Endometrial microvascular endothelial cells (primary cell): ENCODE data around the gene KRTAP11-1. TPM values are rescaled to one million over a fixed set of nuclear protein-coding genes. Genes with fewer than 3 reads are reported as not detected.

Experiments
- in situ Hi-C: cut with HindIII; loops from 2 replicates; pipeline ENCODE4 v1.10.0; 2017; ENCODE audit warnings: low sequenced_read_pairs, low pct_unique_long_range_greater_than_20kb; ENCODE audit errors: inconsistent ontology term
- total RNA-seq: library from RNA; depleted of rRNA; stranded (reverse); fragments of >200 nt; gene quantifications from one replicate; pipeline ENCODE4 v1.2.3, GENCODE V29; 2015; ENCODE audit errors: inconsistent ontology term

Gene KRTAP11-1, protein sequence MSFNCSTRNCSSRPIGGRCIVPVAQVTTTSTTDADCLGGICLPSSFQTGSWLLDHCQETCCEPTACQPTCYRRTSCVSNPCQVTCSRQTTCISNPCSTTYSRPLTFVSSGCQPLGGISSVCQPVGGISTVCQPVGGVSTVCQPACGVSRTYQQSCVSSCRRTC
- total RNA-seq = not detected

- in situ Hi-C loops = no loop called here
Observed at GRCh38 chr21:30881480-30881879, at the start of gene KRTAP11-1. Gene KRTAP11-1, minus strand, starts transcription at chr21:30881580. Its CDS starts 56 bp downstream, at chr21:30881524.

DNA sequence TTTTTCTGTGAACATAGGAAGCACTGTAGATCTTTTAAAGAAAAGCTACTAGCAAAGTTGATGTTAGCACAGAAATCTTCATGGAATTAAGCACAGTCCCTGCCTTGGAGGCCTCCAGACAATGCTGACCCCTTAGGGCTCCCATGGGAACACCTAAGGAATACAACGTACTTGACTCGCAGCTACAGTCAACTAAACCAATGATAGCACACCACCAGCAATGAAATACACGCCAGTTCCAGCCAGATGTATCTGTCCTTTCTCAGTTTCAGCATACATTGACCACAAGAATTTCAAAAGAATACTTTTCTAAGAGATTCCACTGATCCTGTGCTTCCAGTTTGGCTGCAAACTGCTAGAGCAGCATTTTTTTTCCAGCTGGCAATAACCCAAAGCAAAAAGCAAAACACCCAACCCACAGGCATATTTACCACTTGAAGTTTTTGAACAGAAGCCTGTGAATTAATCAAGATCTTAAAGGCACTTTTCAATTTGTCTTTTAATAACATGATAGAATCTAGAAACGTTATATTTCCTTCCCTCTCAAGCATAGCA, 42.8 kb upstream of the KRTAP11-1 start:
- in situ Hi-C loops = no loop called here

DNA sequence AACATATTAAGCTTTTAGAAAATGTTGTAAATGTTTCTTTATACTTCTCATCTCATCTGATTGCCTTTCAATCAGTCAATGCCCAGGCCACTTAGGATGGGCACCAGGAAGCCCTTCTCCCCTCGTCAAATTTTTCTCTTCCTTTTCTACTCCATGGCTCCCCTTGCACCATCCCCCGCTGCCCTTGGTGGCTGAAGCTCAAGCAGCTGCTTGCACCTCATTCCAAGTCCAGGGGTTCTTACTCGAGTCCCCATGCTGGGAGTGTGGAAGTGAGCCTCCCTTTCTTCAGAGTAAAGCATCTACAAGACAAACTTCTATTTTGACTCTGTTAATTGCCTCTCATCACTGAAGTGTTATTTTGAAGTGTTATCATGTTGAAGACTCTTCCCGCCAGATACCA, 39.7 kb upstream of the KRTAP11-1 start:
- in situ Hi-C loops = no loop called here

- in situ Hi-C loops = no loop called here
Observed at GRCh38 chr21:30917557-30917956, 36.2 kb upstream of the KRTAP11-1 start.

DNA sequence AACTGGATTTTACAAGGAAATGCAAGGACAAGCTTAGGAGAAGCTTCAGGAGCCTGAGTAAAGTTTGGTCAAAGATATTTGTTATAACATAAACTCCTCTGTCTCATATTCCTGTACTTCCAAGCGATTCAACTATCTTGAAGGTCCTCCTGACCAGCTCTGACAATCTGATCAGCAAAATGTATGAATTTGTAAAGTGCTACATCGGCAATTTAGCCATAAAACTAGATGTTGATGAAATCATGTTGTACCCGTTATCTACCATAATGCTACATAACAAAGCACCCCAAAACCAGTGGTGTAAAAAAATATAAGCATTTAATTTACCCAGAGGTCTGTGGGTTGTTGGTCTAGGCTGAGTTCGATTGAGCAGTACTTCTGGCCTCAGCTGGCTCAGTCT, 19.5 kb upstream of the KRTAP11-1 start:
- in situ Hi-C loops = no loop called here

DNA sequence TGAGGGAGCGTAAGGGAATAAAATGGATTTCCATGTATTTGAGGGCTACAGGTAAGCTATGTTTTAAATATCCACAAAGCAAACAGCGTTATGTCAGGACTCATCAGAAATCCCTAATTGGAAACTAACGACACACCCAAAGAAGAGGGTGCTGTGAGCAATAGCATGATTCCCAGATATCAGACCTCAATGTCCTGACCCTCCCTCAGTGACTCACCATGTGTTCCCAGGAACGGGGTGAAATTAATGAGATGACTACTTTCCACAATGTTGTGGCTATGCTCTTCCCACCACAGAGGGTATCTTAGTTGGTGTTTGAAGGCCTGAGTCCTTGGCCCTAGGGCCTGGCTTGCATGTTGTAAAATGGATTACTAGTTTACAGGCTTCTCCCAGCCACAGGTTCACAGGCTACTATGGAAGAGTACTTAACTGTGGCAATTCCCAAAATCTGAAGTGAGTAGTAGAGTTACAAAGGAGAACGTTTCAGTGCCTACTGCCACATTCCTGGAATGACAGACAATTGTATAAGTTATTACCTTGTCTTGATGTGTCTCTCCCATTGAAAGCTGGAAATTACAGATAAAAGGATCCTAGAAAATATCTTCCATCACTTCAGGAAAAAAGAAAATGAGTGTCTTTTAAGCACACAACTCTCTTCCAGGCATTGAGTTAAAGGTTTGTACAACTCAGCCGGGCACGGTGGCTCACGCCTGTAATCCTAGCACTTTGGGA, 1.7 kb upstream of the KRTAP11-1 start:
- in situ Hi-C loops = no loop called here

DNA sequence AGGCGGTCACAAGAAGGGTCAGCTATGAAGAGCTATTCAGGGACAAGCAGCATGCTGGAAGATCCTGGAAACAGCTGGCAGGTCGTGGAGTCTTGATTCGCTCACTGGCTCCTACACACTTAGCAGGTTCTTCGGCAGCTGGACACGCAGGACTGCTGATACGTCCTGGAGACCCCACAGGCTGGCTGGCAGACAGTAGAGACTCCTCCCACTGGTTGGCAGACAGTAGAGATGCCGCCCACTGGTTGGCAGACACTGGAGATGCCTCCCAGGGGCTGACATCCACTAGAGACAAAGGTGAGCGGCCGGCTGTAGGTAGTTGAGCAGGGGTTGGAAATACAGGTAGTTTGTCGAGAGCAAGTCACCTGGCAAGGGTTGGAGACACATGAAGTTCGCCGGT, 466 bp downstream of the KRTAP11-1 start:
- in situ Hi-C loops = no loop called here

DNA sequence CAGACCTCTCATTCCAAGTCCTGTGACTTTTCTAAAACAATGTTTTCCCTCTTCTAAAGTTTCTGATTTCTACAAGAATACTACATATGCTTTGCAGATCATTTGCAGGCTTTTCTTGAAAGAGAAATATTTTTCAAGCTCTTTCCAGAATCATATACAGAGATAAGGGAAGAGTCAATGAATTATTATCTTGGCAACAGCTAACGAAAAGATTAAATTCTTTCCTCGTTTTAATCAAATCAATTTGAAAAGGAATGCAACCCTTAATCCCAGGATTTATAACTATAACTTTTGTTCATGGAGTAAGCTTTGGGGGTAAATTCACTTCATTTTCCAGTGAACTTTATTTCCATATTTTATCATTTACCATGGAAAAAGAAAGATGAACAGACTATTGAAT, 6.9 kb downstream of the KRTAP11-1 start:
- in situ Hi-C loops = no loop called here

GRCh38 chr21:30847627-30848500, 33.5 kb downstream of the KRTAP11-1 start:
- in situ Hi-C loops = no loop called here

DNA sequence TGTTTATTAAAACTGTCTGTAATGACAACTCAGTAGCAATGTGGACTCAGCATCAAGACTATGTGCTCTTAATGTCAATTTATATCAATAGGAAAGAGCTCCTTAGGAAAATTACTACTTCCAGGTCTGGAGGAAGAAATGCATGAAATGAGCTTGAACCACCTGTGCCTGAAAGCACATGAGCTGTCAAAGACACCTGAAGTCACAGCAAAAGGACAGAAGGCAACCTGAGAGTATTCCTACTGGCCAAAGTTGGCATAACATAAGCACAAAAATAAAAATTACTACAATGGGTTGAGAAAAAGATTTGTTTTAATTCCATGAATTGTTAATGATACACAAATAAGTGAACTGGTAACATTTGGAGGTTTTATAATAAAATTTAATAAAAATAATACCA, 38.4 kb downstream of the KRTAP11-1 start:
- in situ Hi-C loops = no loop called here

DNA sequence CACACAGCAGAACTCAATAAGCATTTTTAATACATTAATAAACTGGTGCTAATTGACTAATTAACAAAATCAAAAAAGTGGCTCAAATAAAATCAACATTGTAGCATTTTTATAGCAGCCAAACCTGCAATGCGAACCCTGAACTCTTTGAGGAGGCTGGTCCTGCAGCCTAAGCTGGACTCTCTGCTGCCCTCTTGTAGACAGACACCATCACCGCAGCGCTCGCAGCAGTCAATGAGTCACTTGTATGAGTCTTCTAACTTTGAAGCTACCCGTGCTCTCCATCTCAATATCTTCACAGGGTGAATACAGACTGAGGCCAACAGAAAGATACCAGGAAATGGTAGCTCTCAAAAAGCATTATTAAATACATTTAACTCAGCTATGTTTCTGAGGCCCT, 42.1 kb downstream of the KRTAP11-1 start:
- in situ Hi-C loops = no loop called here

GRCh38 chr21:30838536-30838935, 42.8 kb downstream of the KRTAP11-1 start:
- in situ Hi-C loops = no loop called here

GRCh38 chr21:30831194-30831765, 50.1 kb downstream of the KRTAP11-1 start:
- in situ Hi-C loops = no loop called here

Other genes starting within 250 kb of the KRTAP11-1 start
- not detected for gene KRTAP20-2, start 246.4 kb downstream of the KRTAP11-1 start, total RNA-seq
- gene KRTAP20-3, start 238.7 kb downstream of the KRTAP11-1 start, total RNA-seq = not detected
- gene KRTAP21-3, start 162.8 kb downstream of the KRTAP11-1 start, total RNA-seq = not detected
- gene KRTAP21-2, start 134.3 kb downstream of the KRTAP11-1 start, total RNA-seq = not detected
- gene KRTAP21-1, start 126.2 kb downstream of the KRTAP11-1 start, total RNA-seq = not detected
- gene KRTAP8-1, start 68.3 kb downstream of the KRTAP11-1 start, total RNA-seq = not detected
- gene KRTAP7-1, start 51.8 kb downstream of the KRTAP11-1 start, total RNA-seq = not detected
- not detected for gene KRTAP19-8, start 156.9 kb upstream of the KRTAP11-1 start, total RNA-seq